Stimulated activated naive CD8-positive, alpha-beta T cell treated with anti-CD3 and anti-CD28 coated beads, Interleukin-15, amount 100 ng/mL, for 72 hours (primary cell): ENCODE results near the gene GMDS.
A peak's percentile ranks its signal among the peaks of the same experiment; 100 is the strongest.
"Not testable (repeated sequence)": the region's sequence is repeated elsewhere in the genome, so short reads cannot be mapped to it uniquely, and the experiment has no call there.

ENCODE experiments used
- ATAC-seq: fragments of 150-1000 bp; cut with Tn5 transposase; 2 replicates; pipeline ENCODE4 v1.10.0; 2021; ENCODE audit warnings: mild to moderate bottlenecking, moderate library complexity
- DNase-seq, 2 donors: peaks; one replicate each; pipeline ENCODE4 v3.0.0; 2021 to 2022
- H3K27ac Mint-ChIP-seq, 2 donors: one replicate each; pipeline ENCODE4 v1.8.0; 2022; ENCODE audit warnings: mild to moderate bottlenecking in 2 of 2, mixed read lengths in 2 of 2, moderate library complexity in 2 of 2
- H3K27me3 Mint-ChIP-seq: one replicate; pipeline ENCODE4 v1.8.0; 2022; ENCODE audit warnings: mixed read lengths
- H3K4me1 Mint-ChIP-seq: one replicate; pipeline ENCODE4 v1.8.0; 2022; ENCODE audit warnings: mild to moderate bottlenecking, mixed read lengths
- H3K4me3 Mint-ChIP-seq, 2 donors: one replicate each; pipeline ENCODE4 v1.8.0; 2022; ENCODE audit warnings: mild to moderate bottlenecking in 2 of 2, mixed read lengths in 2 of 2, moderate library complexity in 1 of 2
- H3K9me3 Mint-ChIP-seq, 2 donors: one replicate each; pipeline ENCODE4 v1.8.0; 2022; ENCODE audit warnings: mixed read lengths in 2 of 2

Gene GMDS

DNA sequence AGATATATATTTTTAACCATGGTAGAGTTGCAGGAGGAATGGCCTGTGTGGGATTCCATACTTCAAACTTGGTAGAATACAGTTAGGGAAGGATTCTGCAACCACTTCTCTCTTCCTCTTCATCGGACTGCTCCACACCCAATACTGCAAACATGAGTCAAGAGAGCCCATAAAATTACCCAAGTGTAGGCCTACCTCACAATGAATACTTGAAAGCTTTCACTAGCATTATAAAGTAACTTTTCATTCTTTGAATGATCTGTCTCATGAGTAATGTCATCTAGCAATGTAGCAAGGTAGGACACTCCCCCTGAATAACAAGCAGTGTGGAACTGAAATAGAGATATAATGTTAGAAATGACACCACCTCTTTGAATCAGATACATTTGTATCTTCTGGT is 556.3 kb downstream of the GMDS start:
- H3K4me3 Mint-ChIP-seq, result no peak overlapping the region
- H3K9me3 Mint-ChIP-seq, result peaks cover 0 to 14% of the 10 kb centered on the region in 2 donors
- ATAC-seq, result no peak

DNA sequence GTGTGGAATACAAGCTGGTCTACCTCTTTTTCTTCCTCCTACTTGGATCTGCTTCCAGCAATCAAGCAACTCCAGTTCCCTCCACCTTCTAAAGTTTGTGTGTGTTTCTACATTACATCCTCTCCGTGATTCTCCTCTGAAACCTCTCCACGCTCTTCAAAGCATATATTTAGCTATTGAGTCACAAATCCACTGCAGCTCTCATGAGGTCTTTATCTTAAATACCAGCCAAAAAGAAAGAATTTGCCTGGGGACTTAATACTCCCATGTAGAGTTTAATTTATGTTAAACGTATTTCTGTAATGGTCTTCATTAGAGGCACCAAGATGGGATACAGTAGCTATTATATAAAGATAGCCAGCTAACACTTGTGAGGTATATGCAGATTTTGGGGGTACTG is 557.0 kb downstream of the GMDS start:
- ATAC-seq (no peak), DNase-seq (no peak)
- Mint-ChIP-seq H3K4me1 (no peaks in the 10 kb centered on the region), H3K27ac (no peak overlapping the region), H3K4me3 (no peak overlapping the region), H3K27me3 (no peaks in the 10 kb centered on the region), H3K9me3 (peaks cover 0 to 12% of the 10 kb centered on the region in 2 donors)

More for the DNA sequence above, 556.3 kb downstream of the GMDS start:
- no peaks in the 10 kb centered on the region for H3K27me3 Mint-ChIP-seq
- no peaks in the 10 kb centered on the region for H3K4me1 Mint-ChIP-seq
- H3K27ac Mint-ChIP-seq, result no peak overlapping the region
- DNase-seq, result no peak

DNA sequence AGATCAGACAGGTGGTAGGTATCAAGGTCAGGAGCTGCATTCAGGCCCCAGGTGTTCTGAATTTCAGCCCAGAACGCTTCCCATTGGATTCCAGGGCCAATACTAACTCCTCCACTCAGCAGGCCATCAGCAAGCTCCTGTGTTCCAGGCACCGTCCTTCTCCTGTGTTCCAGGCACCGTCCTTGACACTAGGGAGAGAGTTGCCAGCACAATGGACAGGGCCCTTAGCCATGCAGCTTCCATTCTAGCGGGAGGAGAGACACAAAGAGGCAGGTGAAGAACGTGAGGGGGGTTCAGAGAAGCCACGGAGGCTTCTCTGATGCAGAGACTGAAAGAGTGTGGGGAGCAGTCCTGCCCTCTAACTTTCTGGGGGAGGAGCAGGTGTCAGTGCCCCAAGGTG is 558.0 kb downstream of the GMDS start:
- peak overlapping the region in 1 of 2 donors; percentile 57 for H3K27ac Mint-ChIP-seq
- DNase-seq, result no peak
- peaks cover 0 to 2% of the 10 kb centered on the region in 2 donors for H3K9me3 Mint-ChIP-seq
- H3K4me3 Mint-ChIP-seq, result no peak overlapping the region
- ATAC-seq, result no peak
- H3K4me1 Mint-ChIP-seq, result no peaks in the 10 kb centered on the region
- H3K27me3 Mint-ChIP-seq, result no peaks in the 10 kb centered on the region

DNA sequence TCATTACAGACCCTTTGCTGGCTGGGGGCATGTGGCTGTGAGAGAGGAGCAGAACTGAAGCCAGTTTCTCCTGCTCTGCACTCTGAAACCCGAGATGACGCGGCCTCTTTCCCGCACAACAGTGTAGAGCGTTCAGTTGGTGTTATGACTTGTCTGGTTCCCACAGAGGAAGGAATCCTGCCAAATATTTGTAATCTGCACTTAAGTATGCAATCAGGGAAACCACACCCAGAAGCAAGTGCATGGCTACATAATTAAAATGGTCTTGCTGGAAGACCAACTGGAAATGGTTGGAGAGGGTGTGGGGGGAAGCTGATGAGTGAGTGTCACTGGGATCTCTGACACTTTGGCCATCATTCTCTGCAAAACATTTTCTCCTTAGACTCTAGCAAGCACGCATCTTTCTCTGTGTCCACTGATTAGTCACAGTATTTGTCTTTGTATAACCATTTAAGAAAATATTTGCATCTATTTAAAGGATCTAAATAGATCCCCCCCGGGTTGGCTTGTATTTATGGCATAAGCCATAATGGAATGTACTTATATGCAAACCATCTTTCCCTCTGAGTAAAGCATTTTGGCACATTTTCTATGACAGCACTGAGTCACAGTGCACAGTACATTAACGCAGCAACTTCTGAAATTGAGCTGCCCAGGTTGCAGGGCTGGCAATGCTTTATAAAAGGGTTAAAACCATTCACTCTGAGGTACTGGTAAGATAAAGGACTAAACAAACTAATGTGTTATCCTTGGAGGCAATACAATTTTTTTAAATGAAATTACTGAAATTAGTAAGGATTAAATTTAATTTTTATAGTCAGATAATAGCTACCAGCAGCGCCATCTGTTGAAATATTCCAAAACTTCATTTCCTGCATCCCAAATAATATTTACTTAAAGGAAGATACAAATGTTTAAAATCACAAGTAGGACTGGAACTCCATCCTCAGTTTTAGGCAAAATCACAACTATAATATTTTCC is 559.0 kb downstream of the GMDS start:
- H3K27me3 Mint-ChIP-seq, result no peaks in the 10 kb centered on the region
- DNase-seq (no peak), ATAC-seq (no peak)
- H3K4me3 Mint-ChIP-seq, result no peak overlapping the region
- H3K9me3 Mint-ChIP-seq, result no peaks in the 10 kb centered on the region
- H3K4me1 Mint-ChIP-seq, result no peaks in the 10 kb centered on the region
- H3K27ac Mint-ChIP-seq, result no peak overlapping the region

DNA sequence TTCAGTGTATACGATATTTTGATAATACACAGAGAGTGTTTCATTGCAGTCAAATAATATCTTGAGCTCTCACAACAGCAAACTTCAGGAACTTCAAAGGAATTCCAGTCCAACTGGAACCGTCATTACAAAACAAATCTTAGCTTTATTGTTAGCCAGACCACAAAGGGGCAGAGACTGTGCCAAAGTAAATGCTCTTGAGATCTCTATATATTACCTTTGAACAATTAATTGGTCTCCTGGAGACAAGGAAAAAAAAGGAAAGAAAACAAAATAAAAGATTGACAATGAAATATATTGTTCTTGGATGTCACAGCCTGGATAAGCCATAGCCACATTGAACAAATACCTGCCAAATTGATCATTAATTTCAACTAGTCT is 565.7 kb downstream of the GMDS start:
- no peak overlapping the region for H3K4me3 Mint-ChIP-seq

DNA sequence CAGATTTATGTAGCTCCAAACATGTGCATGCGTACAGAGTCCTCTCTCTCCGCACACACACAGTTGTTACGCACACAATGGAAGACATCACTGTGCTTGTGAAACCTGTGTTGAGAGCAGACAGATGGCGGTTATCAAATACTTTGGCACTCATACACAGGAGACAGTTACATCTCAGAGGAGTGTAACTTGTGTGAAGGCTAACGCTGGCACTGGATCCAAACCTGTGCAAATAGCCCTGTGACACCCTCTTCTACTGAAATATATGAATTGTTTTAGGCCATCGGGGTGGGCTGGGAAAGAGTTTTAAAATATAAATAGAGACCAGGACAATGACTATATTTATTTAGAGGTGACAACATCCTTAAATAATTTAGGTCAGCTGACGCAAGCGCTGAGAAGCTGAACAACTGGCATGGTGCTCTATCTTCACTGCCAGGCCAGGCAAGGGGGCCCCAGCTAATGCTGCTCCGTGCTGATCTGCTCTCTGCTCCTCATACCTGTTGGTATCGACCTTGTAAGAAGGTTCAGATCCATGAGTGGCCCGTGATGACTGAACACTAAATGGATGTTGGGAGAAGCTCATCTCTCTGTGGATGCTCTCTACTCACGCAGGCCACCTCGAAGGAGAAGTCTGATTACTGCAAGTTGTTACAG is 566.2 kb downstream of the GMDS start:
- H3K9me3 Mint-ChIP-seq, result no peaks in the 10 kb centered on the region
- no peak for DNase-seq
- no peaks in the 10 kb centered on the region for H3K4me1 Mint-ChIP-seq

More for the DNA sequence above, 565.7 kb downstream of the GMDS start:
- no peak for DNase-seq
- Mint-ChIP-seq H3K9me3 (no peaks in the 10 kb centered on the region), H3K27ac (no peak overlapping the region), H3K4me1 (no peaks in the 10 kb centered on the region), H3K27me3 (no peaks in the 10 kb centered on the region)
- ATAC-seq, result no peak

DNA sequence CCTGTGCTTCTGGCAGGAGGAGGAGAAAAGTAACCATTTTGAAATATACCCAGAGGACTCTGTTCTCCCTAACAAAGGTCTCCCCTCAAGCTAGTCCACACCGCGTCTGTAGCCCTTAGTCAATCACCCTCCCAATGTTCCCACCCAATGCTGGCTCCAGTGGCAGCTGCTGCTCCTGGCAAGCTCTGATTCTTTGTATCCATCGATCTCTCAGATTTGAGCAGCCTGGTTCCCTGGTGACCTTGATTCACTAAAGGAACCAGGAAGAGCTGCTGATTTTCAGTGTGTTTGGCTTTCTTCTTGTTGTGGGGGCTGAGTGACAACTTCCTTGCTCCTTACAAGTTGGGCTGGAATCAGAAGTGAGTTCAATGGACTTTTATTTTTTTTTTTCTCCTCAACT is 567.2 kb downstream of the GMDS start:
- Mint-ChIP-seq H3K27ac (no peak overlapping the region), H3K27me3 (no peaks in the 10 kb centered on the region), H3K4me1 (no peaks in the 10 kb centered on the region), H3K4me3 (no peak overlapping the region), H3K9me3 (no peaks in the 10 kb centered on the region)
- DNase-seq (no peak), ATAC-seq (no peak)

More for the DNA sequence above, 566.2 kb downstream of the GMDS start:
- H3K27me3 Mint-ChIP-seq, result no peaks in the 10 kb centered on the region
- peak overlapping the region in 1 of 2 donors; percentile 12 for H3K27ac Mint-ChIP-seq
- H3K4me3 Mint-ChIP-seq, result no peak overlapping the region
- no peak for ATAC-seq

DNA sequence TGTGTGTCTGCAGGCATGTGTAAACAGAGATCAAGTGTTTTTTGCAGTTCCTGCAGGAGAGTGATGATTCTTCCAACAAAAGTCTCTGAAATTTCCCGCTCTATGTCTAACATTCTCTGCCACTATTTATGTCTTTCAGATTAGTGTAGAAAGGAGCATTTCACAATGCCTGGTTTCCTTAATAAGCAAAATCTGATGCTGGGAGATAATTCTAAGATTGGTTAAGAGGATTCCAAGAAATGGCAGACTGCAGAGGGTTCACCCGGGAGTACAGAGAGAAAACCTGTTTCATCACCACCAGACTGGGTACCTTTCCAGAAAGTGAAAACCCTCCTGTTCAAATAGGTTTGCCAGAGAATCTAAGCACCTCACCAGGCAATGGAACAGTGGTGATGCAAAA is 573.0 kb downstream of the GMDS start:
- ATAC-seq (no peak), DNase-seq (no peak)
- Mint-ChIP-seq H3K27ac (no peak overlapping the region), H3K9me3 (no peaks in the 10 kb centered on the region), H3K27me3 (no peaks in the 10 kb centered on the region), H3K4me1 (peaks cover 6% of the 10 kb centered on the region), H3K4me3 (no peak overlapping the region)

DNA sequence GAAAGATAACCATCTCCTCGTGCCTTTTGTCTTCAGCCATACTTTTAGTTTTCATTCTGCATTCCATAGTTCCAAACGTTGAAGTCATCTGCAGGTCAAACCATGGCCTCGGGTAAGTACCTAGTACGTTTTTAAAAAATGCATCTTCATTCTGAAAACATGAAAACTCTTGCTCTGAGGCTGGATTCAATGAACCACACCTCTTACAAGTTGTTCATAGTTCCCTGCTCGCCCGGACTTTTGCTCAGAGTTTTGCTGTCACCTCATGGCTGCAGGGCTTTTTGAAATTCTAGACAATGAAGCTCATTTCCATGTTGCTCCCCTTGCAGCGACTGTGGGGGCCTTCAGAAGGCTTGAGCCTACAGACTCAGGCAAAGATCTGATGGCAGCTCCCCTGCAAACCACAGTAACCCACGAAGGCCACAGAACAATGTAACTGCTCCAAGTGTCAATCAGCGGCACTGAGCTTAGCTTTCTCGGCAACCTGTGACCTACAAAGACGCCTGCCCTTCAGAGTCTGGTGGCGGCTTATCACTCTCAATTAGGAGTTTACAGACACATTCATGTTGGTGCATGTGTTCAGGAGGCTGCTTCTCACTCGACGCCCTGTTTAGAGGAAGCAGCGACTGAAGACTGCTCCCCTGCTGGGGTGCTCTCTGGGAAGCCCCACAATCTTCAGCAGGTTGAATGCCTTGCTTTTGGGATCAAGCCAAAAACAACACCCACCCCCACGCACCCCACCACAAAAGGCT is 574.5 kb downstream of the GMDS start:
- Mint-ChIP-seq H3K4me1 (peaks cover 6% of the 10 kb centered on the region), H3K27ac (no peak overlapping the region), H3K9me3 (no peaks in the 10 kb centered on the region), H3K27me3 (no peaks in the 10 kb centered on the region), H3K4me3 (no peak overlapping the region)
- ATAC-seq, result no peak
- no peak for DNase-seq

DNA sequence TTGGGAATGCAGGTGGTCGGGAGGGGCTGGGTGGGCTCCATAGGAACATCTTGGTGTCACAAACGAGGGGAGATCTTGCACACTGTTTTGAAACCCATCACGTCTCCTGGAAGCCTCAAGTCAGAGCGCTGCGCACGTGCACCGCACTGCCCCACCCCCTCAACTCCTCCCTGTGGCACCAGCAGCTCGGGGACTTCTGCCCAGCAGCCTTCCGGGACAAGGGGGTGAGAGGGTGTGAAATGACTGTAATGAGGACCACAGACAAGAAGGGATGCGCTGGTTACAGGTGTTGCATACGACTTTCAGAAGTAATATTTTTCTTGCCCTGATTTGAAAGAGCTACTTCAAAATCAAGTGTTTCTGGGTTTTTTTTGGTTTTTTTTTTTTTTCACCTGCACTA is 575.4 kb downstream of the GMDS start:
- Mint-ChIP-seq H3K4me3 (no peak overlapping the region), H3K27ac (no peak overlapping the region), H3K4me1 (peaks cover 6% of the 10 kb centered on the region), H3K9me3 (no peaks in the 10 kb centered on the region), H3K27me3 (no peaks in the 10 kb centered on the region)
- ATAC-seq (no peak), DNase-seq (no peak)

DNA sequence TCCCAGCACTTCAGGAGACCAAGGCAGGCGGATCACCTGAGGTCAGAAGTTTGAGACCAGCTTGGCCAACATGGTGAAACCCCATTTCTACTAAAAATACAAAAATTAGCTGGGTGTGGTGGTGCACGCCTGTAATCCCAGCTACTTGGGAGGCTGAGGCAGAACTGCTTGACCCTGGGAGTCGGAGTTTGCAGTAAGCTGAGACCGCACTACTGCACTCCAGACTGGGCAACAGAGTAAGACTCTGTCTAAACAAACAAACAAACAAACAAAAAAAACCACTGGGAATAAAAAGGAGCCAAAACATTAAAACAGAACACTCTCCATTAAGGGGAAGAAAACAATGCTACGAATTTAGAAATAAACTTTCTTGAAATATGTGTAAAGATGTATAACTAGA is 576.9 kb downstream of the GMDS start:
- not testable (repeated sequence) for H3K27ac Mint-ChIP-seq, H3K4me1 Mint-ChIP-seq, H3K4me3 Mint-ChIP-seq, H3K27me3 Mint-ChIP-seq, H3K9me3 Mint-ChIP-seq, ATAC-seq, DNase-seq

DNA sequence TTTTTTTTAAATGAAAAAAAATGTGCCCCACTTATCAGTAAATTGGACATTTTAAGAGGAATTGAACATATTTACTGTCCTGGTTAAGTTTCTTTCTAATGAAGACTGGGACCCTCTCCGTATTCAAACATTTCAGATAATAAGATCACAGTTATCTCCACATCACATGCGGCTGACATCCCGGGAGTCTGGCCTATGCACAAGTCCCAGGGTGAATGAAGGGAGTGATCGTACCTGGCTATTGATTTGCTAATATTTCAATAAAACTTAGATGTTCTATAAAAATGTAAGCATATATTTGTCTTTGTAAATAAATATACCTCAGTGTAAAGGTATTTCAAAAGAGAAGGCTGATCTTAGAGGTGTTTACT is 577.6 kb downstream of the GMDS start:
- no peaks in the 10 kb centered on the region for H3K9me3 Mint-ChIP-seq
- no peak overlapping the region for H3K4me3 Mint-ChIP-seq
- H3K27ac Mint-ChIP-seq, result no peak overlapping the region
- H3K27me3 Mint-ChIP-seq, result no peaks in the 10 kb centered on the region
- peaks cover 6% of the 10 kb centered on the region for H3K4me1 Mint-ChIP-seq
- DNase-seq, result no peak
- no peak for ATAC-seq

DNA sequence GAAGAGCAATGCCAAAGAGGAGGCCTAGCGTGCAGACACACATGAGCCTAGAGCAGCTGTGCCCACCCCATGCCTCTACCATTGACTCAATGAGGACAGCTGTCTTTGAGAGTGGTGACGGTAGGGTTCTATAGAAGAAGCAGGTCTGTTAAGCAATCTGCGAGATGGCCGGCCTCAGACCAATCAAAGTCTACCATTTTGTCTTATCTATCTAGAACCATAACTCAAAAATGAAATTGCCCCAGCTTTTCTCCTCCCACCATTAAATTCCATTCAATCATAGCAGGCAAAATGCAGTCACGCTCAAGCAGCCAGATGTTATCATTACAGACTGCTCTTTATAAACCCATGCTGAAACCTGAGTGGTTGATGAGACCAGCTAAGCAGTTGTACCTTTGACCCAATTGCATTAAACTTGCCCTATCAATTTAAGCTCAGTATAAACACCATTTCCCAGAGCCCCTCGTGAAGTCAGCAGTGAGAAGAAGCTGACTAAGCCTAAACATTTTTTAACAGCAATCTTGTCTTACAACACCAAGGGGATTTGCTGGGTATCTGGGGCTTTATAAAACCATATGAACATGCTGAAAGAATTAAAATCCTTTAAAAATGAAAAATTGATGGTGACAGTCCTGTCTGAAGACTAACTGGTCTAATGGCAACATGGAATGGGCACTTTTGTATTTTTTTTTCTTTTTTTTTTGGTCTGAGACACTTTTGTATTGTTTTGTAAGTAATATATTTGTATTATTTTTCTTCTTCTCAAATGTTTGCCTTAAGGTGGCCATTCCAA is 578.2 kb downstream of the GMDS start:
- peaks cover 6% of the 10 kb centered on the region for H3K4me1 Mint-ChIP-seq
- H3K9me3 Mint-ChIP-seq, result no peaks in the 10 kb centered on the region
- no peak for ATAC-seq
- no peaks in the 10 kb centered on the region for H3K27me3 Mint-ChIP-seq
- H3K4me3 Mint-ChIP-seq, result no peak overlapping the region
- no peak overlapping the region for H3K27ac Mint-ChIP-seq
- DNase-seq, result no peak

DNA sequence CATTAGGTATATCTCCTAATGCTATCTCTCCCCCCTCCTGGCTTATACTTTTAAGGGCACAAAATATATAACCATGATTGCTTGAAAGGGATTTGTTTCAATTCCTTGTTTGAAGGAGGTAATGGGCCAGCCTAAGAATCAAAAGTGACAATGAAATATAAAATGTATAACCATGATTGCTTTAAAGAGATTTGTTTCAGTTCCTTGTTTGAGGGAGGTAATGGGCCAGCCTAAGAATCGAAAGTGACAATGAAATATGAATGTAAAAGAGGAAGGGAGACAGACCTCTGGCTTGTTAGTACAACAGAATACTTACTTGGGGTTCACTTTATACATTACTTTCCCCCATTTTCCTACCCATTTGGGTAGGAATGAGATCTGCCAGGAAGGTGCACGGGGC is 580.2 kb downstream of the GMDS start:
- Mint-ChIP-seq H3K4me1 (no peaks in the 10 kb centered on the region), H3K27me3 (no peaks in the 10 kb centered on the region), H3K4me3 (no peak overlapping the region), H3K27ac (no peak overlapping the region), H3K9me3 (no peaks in the 10 kb centered on the region)
- no peak for DNase-seq
- ATAC-seq, result no peak

DNA sequence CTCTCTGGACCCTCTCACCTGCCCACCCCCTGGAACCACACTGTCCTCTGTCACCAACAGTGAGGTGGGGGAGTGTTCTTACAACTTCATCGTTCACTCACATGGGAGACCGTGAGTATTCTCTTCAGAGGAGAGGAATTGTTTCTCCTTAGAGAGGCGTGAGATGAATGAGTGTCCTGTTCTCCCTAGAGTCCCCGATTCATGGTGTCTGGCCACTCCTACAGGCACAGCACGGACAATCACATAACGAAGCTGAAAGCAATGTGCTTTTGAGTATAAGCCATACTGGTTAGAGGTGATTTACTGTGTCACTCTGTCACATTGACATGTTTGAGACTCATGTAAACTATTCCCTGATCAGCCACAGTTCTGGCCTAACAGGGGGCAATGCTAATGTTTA is 581.1 kb downstream of the GMDS start:
- Mint-ChIP-seq H3K4me1 (no peaks in the 10 kb centered on the region), H3K9me3 (no peaks in the 10 kb centered on the region), H3K4me3 (no peak overlapping the region), H3K27me3 (no peaks in the 10 kb centered on the region), H3K27ac (no peak overlapping the region)
- no peak for ATAC-seq
- DNase-seq, result no peak
